Small intestine (tissue), 4 donors: ENCODE measurements around the gene DEFB128. TPM values are rescaled to one million over a fixed set of nuclear protein-coding genes. Genes with fewer than 3 reads are reported as not detected.

Experiments used
- polyA plus RNA-seq, 4 donors: library from polyadenylated mRNA; stranded (reverse) in 3 of 4; unstranded in 1 of 4; fragments of 200-250 nt in 3 of 4; fragments of 120-200 nt in 1 of 4; gene quantifications; one replicate each; pipeline versions ENCODE4 v1.2.1 to v1.2.3, GENCODE V29; 2013
- donor health status: healthy with polysubstance abuse.
- donor health status: Bipolar disorder and iron deficiency.
- donor health status: healthy.

The DEFB128 gene
- polyA plus RNA-seq, 4 donors = not detected

Other genes with a start within 250 kb of the DEFB128 start
- gene DEFB125, start 102.0 kb downstream of the DEFB128 start, polyA plus RNA-seq = not detected
- gene DEFB126, start 47.1 kb downstream of the DEFB128 start, polyA plus RNA-seq = not detected
- not detected for gene DEFB127, start 32.3 kb downstream of the DEFB128 start, polyA plus RNA-seq
- gene DEFB129, start 37.5 kb upstream of the DEFB128 start, polyA plus RNA-seq = not detected
- under 1 TPM in 1 of 4 donors, not detected in 3; 0.03 TPM for gene DEFB132, start 68.0 kb upstream of the DEFB128 start, polyA plus RNA-seq
- 1 to 10 TPM; 3.5 to 8.7 (median 6.7) TPM for gene C20orf96, start 101.0 kb upstream of the DEFB128 start, polyA plus RNA-seq
- gene ZCCHC3, start 107.9 kb upstream of the DEFB128 start, polyA plus RNA-seq = 10 to 100 TPM in 3 of 4 donors, 1 to 10 TPM in 1; 8.9 to 27.0 (median 12.3) TPM
- gene SOX12, start 135.8 kb upstream of the DEFB128 start, polyA plus RNA-seq = 1 to 10 TPM in 3 of 4 donors, under 1 TPM in 1; 0.81 to 9.7 (median 2.0) TPM
- 10 to 100 TPM in 2 of 4 donors, 1 to 10 TPM in 1, under 1 TPM in 1; 0.67 to 15.4 (median 9.6) TPM for gene NRSN2, start 157.4 kb upstream of the DEFB128 start, polyA plus RNA-seq
- gene TRIB3, start 191.0 kb upstream of the DEFB128 start, polyA plus RNA-seq = 10 to 100 TPM in 1 of 4 donors, 1 to 10 TPM in 3; 1.2 to 41.7 (median 3.2) TPM
- 100 to 1,000 TPM in 3 of 4 donors, 10 to 100 TPM in 1; 74.8 to 176 (median 158) TPM for gene RBCK1, start 218.6 kb upstream of the DEFB128 start, polyA plus RNA-seq